MM.1S (cell line): ENCODE results near the gene FBXW11.

Experiments used
- DNase-seq: peaks from one replicate; pipeline ENCODE4 v3.0.0-alpha.2; 2015
- H2AFZ ChIP-seq: fragments of 300-600 bp; sonication (generic); 2 replicates; pipeline ENCODE4 v1.6.0; 2016; ENCODE audit warnings: antibody characterized with exemption, low read length
- H3F3A ChIP-seq: fragments of 300-600 bp; sonication (generic); 2 replicates; pipeline ENCODE4 v1.6.1; 2016; ENCODE audit warnings: mild to moderate bottlenecking, antibody characterized with exemption, low read length, moderate library complexity, mixed read lengths; ENCODE audit not compliant: insufficient read depth
- H3K27ac ChIP-seq: fragments of 300-600 bp; sonication (generic); 2 replicates; pipeline ENCODE4 v1.5.1; 2016; ENCODE audit warnings: mild to moderate bottlenecking, low read length
- H3K27me3 ChIP-seq: fragments of 300-600 bp; sonication (generic); replicated peaks from 2 replicates; pipeline ENCODE4 v1.6.0; 2016; ENCODE audit warnings: low read length; ENCODE audit not compliant: insufficient read depth
- H3K36me3 ChIP-seq: fragments of 300-600 bp; sonication (generic); replicated peaks from 2 replicates; pipeline ENCODE4 v1.6.1; 2016; ENCODE audit warnings: mild to moderate bottlenecking, low read length, mixed read lengths; ENCODE audit not compliant: insufficient read depth
- H3K4me1 ChIP-seq: fragments of 300-600 bp; sonication (generic); 2 replicates; pipeline ENCODE4 v1.6.1; 2016; ENCODE audit warnings: low read length, mixed read lengths
- H3K4me2 ChIP-seq: fragments of 300-600 bp; sonication (generic); 2 replicates; pipeline ENCODE4 v1.6.0; 2016; ENCODE audit warnings: low read depth, low read length
- H3K4me3 ChIP-seq: fragments of 300-600 bp; sonication (generic); 2 replicates; pipeline ENCODE4 v1.5.1; 2016; ENCODE audit warnings: low read length, mixed read lengths
- H3K79me2 ChIP-seq: fragments of 300-600 bp; sonication (generic); 2 replicates; pipeline ENCODE4 v1.6.1; 2016; ENCODE audit warnings: mixed run types, low read length, mixed read lengths
- H3K9ac ChIP-seq: fragments of 300-600 bp; sonication (generic); 2 replicates; pipeline ENCODE4 v1.6.1; 2016; ENCODE audit warnings: low read length, mixed read lengths
- H3K9me2 ChIP-seq: fragments of 300-600 bp; sonication (generic); replicated peaks from 2 replicates; pipeline ENCODE4 v1.6.1; 2016; ENCODE audit warnings: mild to moderate bottlenecking, low read length, mixed read lengths; ENCODE audit not compliant: insufficient read depth
- H3K9me3 ChIP-seq: fragments of 300-600 bp; sonication (generic); replicated peaks from 2 replicates; pipeline ENCODE4 v1.6.1; 2016; ENCODE audit warnings: mild to moderate bottlenecking, low read length, mixed read lengths; ENCODE audit not compliant: insufficient read depth
- H4K20me1 ChIP-seq: fragments of 300-600 bp; sonication (generic); 2 replicates; pipeline ENCODE4 v1.6.1; 2016; ENCODE audit warnings: mild to moderate bottlenecking, low read length, moderate library complexity, mixed read lengths; ENCODE audit not compliant: insufficient read depth
- EZH2 ChIP-seq: fragments of 300-600 bp; sonication (generic); optimal IDR thresholded peaks from 2 replicates; pipeline ENCODE3; 2017; ENCODE audit warnings: low read depth, mild to moderate bottlenecking, antibody characterized with exemption, low read length, mixed read lengths
- EZH2phosphoT487 ChIP-seq: fragments of 300-600 bp; sonication (generic); IDR thresholded peaks from 2 replicates; pipeline ENCODE4 v1.6.1; 2018; ENCODE audit warnings: antibody characterized with exemption, low read length
- TF ChIP-seq, protein P1 (sequence below): fragments of 300-600 bp; sonication (generic); IDR thresholded peaks from 2 replicates; pipeline ENCODE4 v1.5.1; 2016; ENCODE audit warnings: antibody characterized with exemption, low read length, mixed read lengths

FBXW11 gene

DNA sequence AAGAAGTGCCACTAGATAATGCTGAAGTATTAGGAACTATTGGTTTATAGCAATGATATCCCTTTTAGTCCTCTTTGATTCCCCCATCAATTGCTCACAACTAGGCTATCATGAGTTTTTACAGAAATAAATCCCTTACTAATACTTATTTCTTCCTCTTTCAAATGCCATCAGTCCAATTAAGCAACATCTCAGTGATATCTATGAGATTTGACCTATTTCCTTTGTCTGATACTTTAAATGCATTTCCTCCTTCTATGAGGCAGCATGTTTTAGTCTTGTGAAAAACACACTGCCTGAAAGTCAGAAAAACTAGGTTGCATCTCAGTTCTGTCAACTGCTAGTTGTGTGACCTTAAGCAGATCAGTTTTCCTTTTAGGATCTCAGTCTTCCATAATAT is 101.6 kb downstream of the FBXW11 start:
- no peak overlapping the region for H2AFZ ChIP-seq
- no peaks in the 10 kb centered on the region for H3K36me3 ChIP-seq

DNA sequence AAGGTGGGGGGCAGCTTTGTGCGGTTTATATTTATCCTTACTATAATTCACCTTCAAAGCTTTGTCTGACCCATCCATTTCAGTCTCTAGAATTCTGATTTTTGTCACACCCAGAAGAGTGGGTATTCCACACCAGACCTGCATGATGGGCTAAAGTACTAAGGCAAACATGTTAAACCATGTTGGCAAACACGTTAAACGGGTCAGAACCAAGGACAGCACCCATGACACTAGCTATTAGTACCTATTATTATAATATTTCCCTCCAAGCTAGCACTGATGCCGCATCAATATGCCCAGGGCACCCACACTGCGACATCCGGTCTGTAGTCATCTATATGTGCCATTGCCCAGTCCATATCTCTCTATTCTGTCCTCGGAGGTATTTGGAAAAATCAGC is 104.7 kb downstream of the FBXW11 start:
- Histone ChIP-seq H3K9me2 (no peaks in the 10 kb centered on the region), H3K79me2 (peaks cover 32% of the 10 kb centered on the region), H3K27ac (no peak overlapping the region), H3K4me2 (no peak overlapping the region), H3K36me3 (no peaks in the 10 kb centered on the region), H4K20me1 (no peaks in the 10 kb centered on the region), H3K4me1 (no peaks in the 10 kb centered on the region), H3K9ac (no peak overlapping the region), H3K9me3 (no peaks in the 10 kb centered on the region), H3K4me3 (no peak overlapping the region), H3K27me3 (no peaks in the 10 kb centered on the region), H2AFZ (no peak overlapping the region), H3F3A (no peaks in the 10 kb centered on the region)
- DNase-seq: no peak
- TF ChIP-seq, protein P1, sequence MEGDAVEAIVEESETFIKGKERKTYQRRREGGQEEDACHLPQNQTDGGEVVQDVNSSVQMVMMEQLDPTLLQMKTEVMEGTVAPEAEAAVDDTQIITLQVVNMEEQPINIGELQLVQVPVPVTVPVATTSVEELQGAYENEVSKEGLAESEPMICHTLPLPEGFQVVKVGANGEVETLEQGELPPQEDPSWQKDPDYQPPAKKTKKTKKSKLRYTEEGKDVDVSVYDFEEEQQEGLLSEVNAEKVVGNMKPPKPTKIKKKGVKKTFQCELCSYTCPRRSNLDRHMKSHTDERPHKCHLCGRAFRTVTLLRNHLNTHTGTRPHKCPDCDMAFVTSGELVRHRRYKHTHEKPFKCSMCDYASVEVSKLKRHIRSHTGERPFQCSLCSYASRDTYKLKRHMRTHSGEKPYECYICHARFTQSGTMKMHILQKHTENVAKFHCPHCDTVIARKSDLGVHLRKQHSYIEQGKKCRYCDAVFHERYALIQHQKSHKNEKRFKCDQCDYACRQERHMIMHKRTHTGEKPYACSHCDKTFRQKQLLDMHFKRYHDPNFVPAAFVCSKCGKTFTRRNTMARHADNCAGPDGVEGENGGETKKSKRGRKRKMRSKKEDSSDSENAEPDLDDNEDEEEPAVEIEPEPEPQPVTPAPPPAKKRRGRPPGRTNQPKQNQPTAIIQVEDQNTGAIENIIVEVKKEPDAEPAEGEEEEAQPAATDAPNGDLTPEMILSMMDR: no peak
- TF ChIP-seq EZH2 (no peak), EZH2phosphoT487 (no peak)

More for the DNA sequence above, 101.6 kb downstream of the FBXW11 start:
- DNase-seq: no peak
- no peak for TF ChIP-seq EZH2
- TF ChIP-seq, protein P1: no peak
- TF ChIP-seq EZH2phosphoT487: no peak
- H3K4me1 ChIP-seq: no peaks in the 10 kb centered on the region
- no peaks in the 10 kb centered on the region for H3K9me3 ChIP-seq
- H3K27me3 ChIP-seq: no peaks in the 10 kb centered on the region
- H3K27ac ChIP-seq: no peak overlapping the region
- H3K4me2 ChIP-seq: no peak overlapping the region
- no peaks in the 10 kb centered on the region for H3K9me2 ChIP-seq
- H4K20me1 ChIP-seq: no peaks in the 10 kb centered on the region
- H3K4me3 ChIP-seq: no peak overlapping the region
- peaks cover 39% of the 10 kb centered on the region for H3K79me2 ChIP-seq
- peaks cover 5% of the 10 kb centered on the region for H3F3A ChIP-seq
- H3K9ac ChIP-seq: no peak overlapping the region

DNA sequence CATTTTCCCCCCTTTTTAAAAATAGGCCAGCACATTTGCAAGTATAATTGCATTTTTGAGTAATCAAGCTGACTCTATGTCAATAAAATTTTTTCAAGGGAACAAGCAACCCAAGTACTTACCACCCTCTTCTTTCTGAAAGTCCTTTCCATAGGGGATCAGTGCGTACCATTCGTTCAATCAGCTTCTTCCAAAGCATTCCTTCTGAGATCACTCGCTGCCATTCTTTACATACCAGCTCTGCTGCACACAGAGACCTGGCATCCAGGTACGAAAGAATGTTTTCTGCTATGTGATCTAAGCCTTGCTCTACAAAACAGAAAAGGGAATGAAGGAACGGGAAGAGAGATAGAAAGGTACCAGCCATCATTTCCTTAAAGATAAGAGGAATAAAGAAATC is 106.6 kb downstream of the FBXW11 start:
- H3K9me2 ChIP-seq: no peaks in the 10 kb centered on the region
- H3F3A ChIP-seq: no peaks in the 10 kb centered on the region
- H3K27ac ChIP-seq: no peak overlapping the region
- H3K27me3 ChIP-seq: no peaks in the 10 kb centered on the region
- no peaks in the 10 kb centered on the region for H3K36me3 ChIP-seq
- peaks cover 21% of the 10 kb centered on the region for H3K79me2 ChIP-seq
- no peak overlapping the region for H3K9ac ChIP-seq
- H3K4me3 ChIP-seq: no peak overlapping the region
- no peaks in the 10 kb centered on the region for H4K20me1 ChIP-seq
- no peaks in the 10 kb centered on the region for H3K4me1 ChIP-seq
- no peak overlapping the region for H2AFZ ChIP-seq
- H3K9me3 ChIP-seq: no peaks in the 10 kb centered on the region
- H3K4me2 ChIP-seq: no peak overlapping the region
- DNase-seq: no peak
- TF ChIP-seq EZH2phosphoT487 (no peak), EZH2 (no peak)
- TF ChIP-seq, protein P1: no peak
